ENCODE results near the gene LLPH.

The LLPH gene

GRCh38 chr12:66164349-66164821 lies 33.8 kb upstream of the LLPH start:
- CTCF ChIA-PET, result interaction anchor here (0.6 kb wide), 1 partner anchor 605 kb away, joined by 4 read pairs; no protein-coding TSS in a partner anchor
- POLR2A ChIA-PET, result no interaction called here
- Histone ChIP-seq H3K9me3 (ENCODE audit: control insufficient read depth, insufficient read depth, low read depth, low read length) (no peaks in the 10 kb centered on the region), H3K27ac (ENCODE audit: extremely low read depth, low read depth, low read length) (no peak overlapping the region), H3K4me1 (ENCODE audit: control insufficient read depth, insufficient read depth, low read length) (0 out of 2 replicates have a peak, but pooled peaks cover 2% of the 10 kb centered on the region), H3K36me3 (ENCODE audit: control insufficient read depth in 2 of 2, insufficient read depth in 1 of 2, low read length in 2 of 2) (peaks cover 0 to 9% of the 10 kb centered on the region in 2 experiments; a peak in 1 of 3 replicates), H3K4me3 (ENCODE audit: low read depth, low read length) (no peak overlapping the region)
- TF ChIP-seq ZNF561 (tag by site-specific recombination; IDR thresholded peaks at IDR 0.05; ENCODE audit: borderline replicate concordance), result no peak
- TF ChIP-seq, protein P1, sequence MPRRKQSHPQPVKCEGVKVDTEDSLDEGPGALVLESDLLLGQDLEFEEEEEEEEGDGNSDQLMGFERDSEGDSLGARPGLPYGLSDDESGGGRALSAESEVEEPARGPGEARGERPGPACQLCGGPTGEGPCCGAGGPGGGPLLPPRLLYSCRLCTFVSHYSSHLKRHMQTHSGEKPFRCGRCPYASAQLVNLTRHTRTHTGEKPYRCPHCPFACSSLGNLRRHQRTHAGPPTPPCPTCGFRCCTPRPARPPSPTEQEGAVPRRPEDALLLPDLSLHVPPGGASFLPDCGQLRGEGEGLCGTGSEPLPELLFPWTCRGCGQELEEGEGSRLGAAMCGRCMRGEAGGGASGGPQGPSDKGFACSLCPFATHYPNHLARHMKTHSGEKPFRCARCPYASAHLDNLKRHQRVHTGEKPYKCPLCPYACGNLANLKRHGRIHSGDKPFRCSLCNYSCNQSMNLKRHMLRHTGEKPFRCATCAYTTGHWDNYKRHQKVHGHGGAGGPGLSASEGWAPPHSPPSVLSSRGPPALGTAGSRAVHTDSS (tag by site-specific recombination; IDR thresholded peaks at IDR 0.05), result no peak
- TF ChIP-seq SP2 (tag by site-specific recombination; IDR thresholded peaks at IDR 0.05), result no peak
- TF ChIP-seq ZNF658 (tag by site-specific recombination; IDR thresholded peaks at IDR 0.05), result no peak
- TF ChIP-seq, protein P2, sequence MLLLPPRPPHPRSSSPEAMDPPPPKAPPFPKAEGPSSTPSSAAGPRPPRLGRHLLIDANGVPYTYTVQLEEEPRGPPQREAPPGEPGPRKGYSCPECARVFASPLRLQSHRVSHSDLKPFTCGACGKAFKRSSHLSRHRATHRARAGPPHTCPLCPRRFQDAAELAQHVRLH (tag by site-specific recombination; IDR thresholded peaks at IDR 0.05), result no peak
- TF ChIP-seq, protein P3, sequence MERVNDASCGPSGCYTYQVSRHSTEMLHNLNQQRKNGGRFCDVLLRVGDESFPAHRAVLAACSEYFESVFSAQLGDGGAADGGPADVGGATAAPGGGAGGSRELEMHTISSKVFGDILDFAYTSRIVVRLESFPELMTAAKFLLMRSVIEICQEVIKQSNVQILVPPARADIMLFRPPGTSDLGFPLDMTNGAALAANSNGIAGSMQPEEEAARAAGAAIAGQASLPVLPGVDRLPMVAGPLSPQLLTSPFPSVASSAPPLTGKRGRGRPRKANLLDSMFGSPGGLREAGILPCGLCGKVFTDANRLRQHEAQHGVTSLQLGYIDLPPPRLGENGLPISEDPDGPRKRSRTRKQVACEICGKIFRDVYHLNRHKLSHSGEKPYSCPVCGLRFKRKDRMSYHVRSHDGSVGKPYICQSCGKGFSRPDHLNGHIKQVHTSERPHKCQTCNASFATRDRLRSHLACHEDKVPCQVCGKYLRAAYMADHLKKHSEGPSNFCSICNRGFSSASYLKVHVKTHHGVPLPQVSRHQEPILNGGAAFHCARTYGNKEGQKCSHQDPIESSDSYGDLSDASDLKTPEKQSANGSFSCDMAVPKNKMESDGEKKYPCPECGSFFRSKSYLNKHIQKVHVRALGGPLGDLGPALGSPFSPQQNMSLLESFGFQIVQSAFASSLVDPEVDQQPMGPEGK (tag by site-specific recombination; IDR thresholded peaks at IDR 0.05), result no peak
- TF ChIP-seq ZNF121 (tag by site-specific recombination; IDR thresholded peaks at IDR 0.05), result no peak
- no peak for TF ChIP-seq KLF16 (tag by site-specific recombination; IDR thresholded peaks at IDR 0.05)
- TF ChIP-seq, protein P4, sequence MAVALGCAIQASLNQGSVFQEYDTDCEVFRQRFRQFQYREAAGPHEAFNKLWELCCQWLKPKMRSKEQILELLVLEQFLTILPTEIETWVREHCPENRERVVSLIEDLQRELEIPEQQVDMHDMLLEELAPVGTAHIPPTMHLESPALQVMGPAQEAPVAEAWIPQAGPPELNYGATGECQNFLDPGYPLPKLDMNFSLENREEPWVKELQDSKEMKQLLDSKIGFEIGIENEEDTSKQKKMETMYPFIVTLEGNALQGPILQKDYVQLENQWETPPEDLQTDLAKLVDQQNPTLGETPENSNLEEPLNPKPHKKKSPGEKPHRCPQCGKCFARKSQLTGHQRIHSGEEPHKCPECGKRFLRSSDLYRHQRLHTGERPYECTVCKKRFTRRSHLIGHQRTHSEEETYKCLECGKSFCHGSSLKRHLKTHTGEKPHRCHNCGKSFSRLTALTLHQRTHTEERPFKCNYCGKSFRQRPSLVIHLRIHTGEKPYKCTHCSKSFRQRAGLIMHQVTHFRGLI (tag by site-specific recombination; IDR thresholded peaks at IDR 0.05), result no peak
- no peak for TF ChIP-seq YY1 (tag by site-specific recombination; IDR thresholded peaks at IDR 0.05)
- no peak for TF ChIP-seq ZNF155 (tag by site-specific recombination; IDR thresholded peaks at IDR 0.05)
- TF ChIP-seq ZNF843 (tag by site-specific recombination; IDR thresholded peaks at IDR 0.05), result no peak
- TF ChIP-seq ZNF521 (tag by site-specific recombination; IDR thresholded peaks at IDR 0.05), result no peak

- H3K9me3 ChIP-seq (ENCODE audit: control insufficient read depth, insufficient read depth, low read depth, low read length), result no peaks in the 10 kb centered on the region
- TF ChIP-seq GLIS1 (tag by site-specific recombination; IDR thresholded peaks at IDR 0.05) (no peak), ZFP41 (tag by site-specific recombination; IDR thresholded peaks at IDR 0.05; ENCODE audit: borderline replicate concordance) (no peak), ZNF362 (tag by site-specific recombination; IDR thresholded peaks at IDR 0.05) (no peak), ZBTB20 (tag by site-specific recombination; IDR thresholded peaks at IDR 0.05) (no peak), ZBTB17 (tag by site-specific recombination; IDR thresholded peaks at IDR 0.05) (no peak), ZNF555 (tag by site-specific recombination; conservative IDR thresholded peaks at IDR 0.05) (no peak), ELK4 (IDR thresholded peaks at IDR 0.05; ENCODE audit: borderline replicate concordance, low read depth, low read length) (no peak)
- no peak overlapping the region for H3K27ac ChIP-seq (ENCODE audit: extremely low read depth, low read depth, low read length)
- 0 out of 2 replicates have a peak, but pooled peaks cover 2% of the 10 kb centered on the region for H3K4me1 ChIP-seq (ENCODE audit: control insufficient read depth, insufficient read depth, low read length)
- H3K4me3 ChIP-seq (ENCODE audit: low read depth, low read length), result no peak overlapping the region
- H3K36me3 ChIP-seq (ENCODE audit: control insufficient read depth in 2 of 2, insufficient read depth in 1 of 2, low read length in 2 of 2), result peaks cover 0 to 9% of the 10 kb centered on the region in 2 experiments; a peak in 1 of 3 replicates
- ChIA-PET POLR2A (no interaction called here), CTCF (no interaction called here)
These were observed 32.7 kb upstream of the LLPH start for GRCh38 chr12:66163289-66163688.
